Measurements from ENCODE around the gene CDC37L1. TPM values are rescaled to one million over a fixed set of nuclear protein-coding genes. Genes with fewer than 3 reads are reported as not detected.

CDC37L1 gene
- total RNA-seq, 2 donors from 2014 or later = 18.4 to 22.2 TPM

GRCh38 chr9:4690144-4690543 lies 10.8 kb downstream of the CDC37L1 start:
- no peak overlapping the region for H3K27ac Mint-ChIP-seq
- DNase-seq = no peak
- H3K27me3 ChIP-seq (ENCODE audit: control insufficient read depth, insufficient read depth, low read length, poor library complexity, severe bottlenecking) = no peaks in the 10 kb centered on the region
- H3K4me1 ChIP-seq (ENCODE audit: control insufficient read depth, insufficient read depth, low read length) = peaks cover 3% of the 10 kb centered on the region
- H3K9me3 ChIP-seq (ENCODE audit: control insufficient read depth, low read length) = no peaks in the 10 kb centered on the region
- peaks cover 11% of the 10 kb centered on the region for H3K4me1 Mint-ChIP-seq
- H3K36me3 Mint-ChIP-seq (ENCODE audit: low read depth) = peaks cover 42% of the 10 kb centered on the region
- TF ChIP-seq CTCF (conservative IDR thresholded peaks at IDR 0.05) = no peak
- H3K4me3 Mint-ChIP-seq = no peak overlapping the region
- WGBS, 2 experiments (ENCODE audit: insufficient coverage in 1 of 2, insufficient read length in 1 of 2) = 91 to 93% methylated on average over 3 to 4 of the region's 4 CpGs
- H3K9me3 Mint-ChIP-seq = no peaks in the 10 kb centered on the region
- no peaks in the 10 kb centered on the region for H3K27me3 Mint-ChIP-seq (ENCODE audit: insufficient read depth)
- no peak overlapping the region for H3K4me3 ChIP-seq (ENCODE audit: low read length)
- H3K36me3 ChIP-seq (ENCODE audit: control insufficient read depth, insufficient read depth, low read length) = peaks cover 39% of the 10 kb centered on the region
- no peak overlapping the region for H3K27ac ChIP-seq (ENCODE audit: low read depth, low read length)
- H3K9ac ChIP-seq (ENCODE audit: extremely low read depth, low read length, poor library complexity, severe bottlenecking) = no peak overlapping the region

GRCh38 chr9:4691795-4692194 lies 12.4 kb downstream of the CDC37L1 start:
- no peak overlapping the region for H3K9ac ChIP-seq (ENCODE audit: extremely low read depth, low read length, poor library complexity, severe bottlenecking)
- no peak overlapping the region for H3K4me3 Mint-ChIP-seq
- H3K36me3 Mint-ChIP-seq (ENCODE audit: low read depth) = peaks cover 35% of the 10 kb centered on the region
- H3K4me1 Mint-ChIP-seq = no peaks in the 10 kb centered on the region
- no peaks in the 10 kb centered on the region for H3K9me3 ChIP-seq (ENCODE audit: control insufficient read depth, low read length)
- H3K4me3 ChIP-seq (ENCODE audit: low read length) = no peak overlapping the region
- H3K27ac Mint-ChIP-seq = no peak overlapping the region
- H3K27ac ChIP-seq (ENCODE audit: low read depth, low read length) = no peak overlapping the region
- 100% methylated on average over 1 of the region's 3 CpGs; no CpG with 5 or more reads in 1 of the 2 experiments for WGBS, 2 experiments (ENCODE audit: insufficient coverage in 1 of 2, insufficient read length in 1 of 2)
- TF ChIP-seq CTCF (conservative IDR thresholded peaks at IDR 0.05) = no peak
- no peak for DNase-seq
- H3K4me1 ChIP-seq (ENCODE audit: control insufficient read depth, insufficient read depth, low read length) = no peaks in the 10 kb centered on the region
- H3K27me3 Mint-ChIP-seq (ENCODE audit: insufficient read depth) = no peaks in the 10 kb centered on the region
- H3K27me3 ChIP-seq (ENCODE audit: control insufficient read depth, insufficient read depth, low read length, poor library complexity, severe bottlenecking) = no peaks in the 10 kb centered on the region
- H3K9me3 Mint-ChIP-seq = no peaks in the 10 kb centered on the region
- peaks cover 33% of the 10 kb centered on the region for H3K36me3 ChIP-seq (ENCODE audit: control insufficient read depth, insufficient read depth, low read length)

GRCh38 chr9:4700091-4700490 lies 20.7 kb downstream of the CDC37L1 start:
- Histone ChIP-seq H3K27ac (ENCODE audit: low read depth, low read length) (no peak overlapping the region), H3K9me3 (ENCODE audit: control insufficient read depth, low read length) (no peaks in the 10 kb centered on the region), H3K4me3 (ENCODE audit: low read length) (no peak overlapping the region), H3K36me3 (ENCODE audit: control insufficient read depth, insufficient read depth, low read length) (peaks cover 70% of the 10 kb centered on the region), H3K4me1 (ENCODE audit: control insufficient read depth, insufficient read depth, low read length) (no peaks in the 10 kb centered on the region), H3K27me3 (ENCODE audit: control insufficient read depth, insufficient read depth, low read length, poor library complexity, severe bottlenecking) (no peaks in the 10 kb centered on the region), H3K9ac (ENCODE audit: extremely low read depth, low read length, poor library complexity, severe bottlenecking) (no peak overlapping the region)
- Mint-ChIP-seq H3K36me3 (ENCODE audit: low read depth) (peaks cover 52% of the 10 kb centered on the region), H3K4me1 (peaks cover 4% of the 10 kb centered on the region), H3K27me3 (ENCODE audit: insufficient read depth) (no peaks in the 10 kb centered on the region), H3K27ac (peak overlapping the region; percentile 23), H3K9me3 (no peaks in the 10 kb centered on the region), H3K4me3 (no peak overlapping the region)
- DNase-seq = no peak
- TF ChIP-seq CTCF (conservative IDR thresholded peaks at IDR 0.05) = no peak
- WGBS, 2 experiments (ENCODE audit: insufficient coverage in 1 of 2, insufficient read length in 1 of 2) = 80 to 91% methylated on average over 2 to 3 of the region's 3 CpGs

Measured in endodermal cell (in vitro differentiated cells).